HUDEP-2 (cell line): ENCODE data around the gene APMAP.

Experiments used
- DNase-seq, 76 experiments: peaks; one replicate each; lab custom pipeline; 2025; ENCODE audit not compliant: unreplicated experiment in 76 of 76; lab: John Stamatoyannopoulos, UW

The APMAP gene

DNA sequence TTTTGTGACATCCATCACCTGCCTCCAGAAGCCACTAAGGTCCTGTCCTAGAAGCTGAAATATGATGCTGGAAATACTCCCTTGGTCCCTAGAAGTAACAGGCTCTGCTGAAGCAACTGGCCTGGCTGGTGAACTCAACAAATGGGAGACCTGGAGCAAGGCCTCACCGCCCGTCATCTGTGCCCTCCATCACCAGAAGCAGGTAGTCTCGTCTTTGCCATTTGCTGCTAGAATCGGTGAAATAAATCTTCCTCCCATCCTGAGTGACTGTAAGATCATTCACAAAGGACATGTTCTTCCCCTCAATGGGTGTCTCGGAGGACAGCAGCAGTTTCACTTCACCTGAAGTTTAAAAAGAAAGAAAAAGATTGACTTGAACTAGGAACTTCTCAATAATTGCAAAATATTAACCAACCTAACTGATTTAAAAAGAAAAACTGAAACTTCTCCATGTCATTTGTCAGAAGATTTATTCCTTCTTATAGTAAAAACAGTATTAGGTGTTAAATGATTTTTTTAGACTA is 22.5 kb downstream of the APMAP start:
- DNase-seq = no peak

DNA sequence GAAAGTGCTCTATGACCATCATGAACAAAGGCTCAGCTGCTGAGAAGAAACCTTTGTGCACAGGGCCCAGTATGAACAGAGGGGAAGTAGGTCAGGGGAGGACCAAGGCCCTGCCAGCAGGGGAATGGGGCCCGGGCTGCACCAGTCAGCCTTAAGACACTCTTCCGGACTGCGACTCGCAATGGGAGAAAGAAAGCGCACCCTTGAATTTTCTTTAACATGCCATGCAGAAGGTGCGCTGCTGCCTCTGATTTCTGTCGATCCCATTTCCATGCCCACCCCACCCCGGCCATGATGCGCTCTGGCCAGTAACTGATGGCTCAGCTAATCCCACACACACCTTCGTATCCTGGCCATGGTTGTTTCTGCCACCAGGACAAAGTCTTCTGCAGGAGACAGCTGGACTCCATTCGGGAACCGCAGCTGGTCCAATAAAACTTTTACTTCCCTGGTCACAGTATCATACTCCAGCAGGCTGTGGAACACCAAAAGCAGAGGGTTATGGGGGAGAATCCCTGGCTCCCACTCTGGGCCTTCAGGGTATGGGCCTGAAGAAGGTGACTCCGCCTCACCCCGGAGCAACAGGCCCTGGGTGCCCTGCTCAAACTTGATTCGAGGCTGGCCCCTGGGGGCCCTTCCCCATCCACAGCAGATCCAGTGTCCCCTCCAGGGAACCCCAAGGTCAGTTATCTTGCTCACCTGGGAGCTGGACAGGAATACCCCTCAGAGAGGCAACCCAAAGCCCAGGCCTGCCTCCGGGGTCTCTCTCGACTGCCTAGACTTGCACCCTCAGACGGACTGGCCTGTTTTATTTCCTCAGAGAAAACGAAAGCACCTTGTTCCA is 23.1 kb downstream of the APMAP start:
- no peak for DNase-seq

DNA sequence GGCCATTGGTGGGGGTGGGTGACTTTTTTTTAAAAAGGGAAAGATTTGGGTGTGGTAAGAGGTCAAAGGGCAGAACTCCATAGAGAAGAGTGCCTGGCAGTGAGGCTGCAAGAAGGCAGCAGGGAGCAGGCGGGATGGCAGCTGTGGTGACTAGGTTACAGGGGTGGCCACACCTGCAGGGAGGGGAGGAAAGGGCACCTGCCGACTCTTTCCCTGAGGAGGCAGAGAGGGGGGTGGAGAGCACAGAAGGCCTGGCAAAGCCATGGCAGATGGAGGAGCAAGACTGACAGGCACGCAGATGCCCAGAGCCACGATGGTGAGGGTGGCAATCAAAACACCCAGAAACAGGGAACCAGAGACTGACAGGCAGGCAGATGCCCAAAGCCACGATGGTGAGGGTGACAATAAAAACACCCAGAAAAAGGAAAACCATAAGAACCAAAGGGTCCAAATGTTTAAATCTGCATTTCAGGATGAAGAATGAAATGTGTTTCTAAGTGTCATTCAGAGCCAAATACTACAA is 24.2 kb downstream of the APMAP start:
- DNase-seq = no peak

DNA sequence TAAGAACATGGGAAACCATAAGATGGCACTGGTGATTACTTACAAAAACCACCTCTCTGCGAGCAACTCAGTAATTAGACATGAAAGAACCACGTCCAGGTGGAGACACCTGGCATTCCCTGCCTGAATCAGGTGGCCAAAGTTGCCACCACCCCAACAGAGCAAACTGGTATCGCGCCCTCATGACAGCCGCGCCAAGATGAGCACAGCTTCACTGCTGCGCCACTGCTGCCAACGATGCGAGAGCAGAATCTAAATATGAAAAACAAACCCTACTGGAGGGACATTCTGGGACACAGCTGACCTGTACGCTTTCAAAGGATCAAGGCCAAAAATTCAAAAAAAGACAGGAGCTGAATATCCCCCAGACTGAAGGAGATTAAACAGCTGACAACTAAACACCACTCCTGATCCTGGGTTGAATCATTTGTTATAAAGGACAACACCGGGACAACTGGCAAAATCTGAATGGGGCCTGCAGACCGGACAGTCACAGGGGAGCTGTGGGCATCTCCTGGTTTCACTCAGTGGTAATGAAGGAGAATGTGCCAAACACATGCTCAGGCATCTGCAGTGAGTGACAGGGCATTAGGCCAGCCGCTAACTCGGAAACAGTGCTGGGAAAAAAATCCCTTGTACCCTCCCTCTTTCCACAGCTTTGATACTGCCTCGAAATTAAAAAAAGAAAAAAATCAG is 26.1 kb downstream of the APMAP start:
- no peak for DNase-seq

DNA sequence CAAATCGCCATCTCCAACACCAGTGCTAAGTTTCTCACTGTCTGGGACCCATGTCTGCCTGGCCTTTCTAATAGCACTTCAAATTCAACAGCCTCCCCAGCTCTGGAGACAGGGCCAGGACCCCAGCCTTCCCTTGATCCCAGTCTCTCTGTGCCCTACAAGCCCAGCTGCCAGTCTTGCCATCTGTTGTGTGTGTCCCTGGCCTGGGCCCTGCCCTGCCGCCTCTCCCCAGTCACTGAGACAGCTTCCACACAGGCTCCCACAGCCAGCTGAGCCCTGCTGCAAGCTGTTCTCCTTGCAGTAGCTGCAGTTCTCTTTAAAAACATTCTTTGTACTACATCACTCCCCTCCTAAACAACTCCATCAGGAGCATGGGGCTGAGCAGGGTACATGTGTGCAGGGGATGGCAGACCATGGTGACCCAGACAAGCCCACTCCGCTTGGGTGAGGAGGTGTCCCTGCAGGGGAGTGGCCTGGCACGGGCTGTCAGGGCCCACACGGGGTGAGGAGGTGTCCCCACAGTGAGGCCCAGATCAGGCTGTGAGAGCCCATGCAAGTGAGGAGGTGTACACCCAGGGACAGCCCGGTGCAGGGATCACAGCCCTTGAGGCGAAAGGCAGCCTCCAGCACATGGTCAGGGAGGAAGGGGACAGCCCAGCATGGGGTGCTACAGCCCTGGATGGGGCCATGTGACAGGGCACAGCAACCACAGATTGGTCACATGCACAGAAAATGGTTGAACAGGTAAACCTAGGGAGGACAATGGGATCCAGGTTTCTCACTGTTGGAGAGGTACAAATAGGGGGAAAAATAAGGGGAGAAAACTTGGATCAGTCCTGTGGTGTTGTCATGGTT is 27.3 kb downstream of the APMAP start:
- DNase-seq = no peak

DNA sequence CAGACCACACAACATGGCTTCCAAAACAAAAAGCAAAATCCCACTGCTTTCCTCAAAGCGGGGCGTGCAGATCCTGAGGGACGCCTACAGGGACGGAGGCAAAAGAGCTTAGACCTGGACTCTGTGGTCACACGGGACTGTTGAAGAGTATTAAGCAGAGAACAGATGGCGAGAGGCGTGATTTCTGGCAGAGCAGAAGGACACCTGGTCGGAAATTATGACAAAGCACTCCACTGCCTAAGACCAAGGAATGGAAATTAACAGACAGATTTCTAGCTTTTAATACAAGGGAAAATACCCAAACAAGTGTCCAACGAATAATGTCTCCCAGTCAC is 28.1 kb downstream of the APMAP start:
- DNase-seq = no peak

DNA sequence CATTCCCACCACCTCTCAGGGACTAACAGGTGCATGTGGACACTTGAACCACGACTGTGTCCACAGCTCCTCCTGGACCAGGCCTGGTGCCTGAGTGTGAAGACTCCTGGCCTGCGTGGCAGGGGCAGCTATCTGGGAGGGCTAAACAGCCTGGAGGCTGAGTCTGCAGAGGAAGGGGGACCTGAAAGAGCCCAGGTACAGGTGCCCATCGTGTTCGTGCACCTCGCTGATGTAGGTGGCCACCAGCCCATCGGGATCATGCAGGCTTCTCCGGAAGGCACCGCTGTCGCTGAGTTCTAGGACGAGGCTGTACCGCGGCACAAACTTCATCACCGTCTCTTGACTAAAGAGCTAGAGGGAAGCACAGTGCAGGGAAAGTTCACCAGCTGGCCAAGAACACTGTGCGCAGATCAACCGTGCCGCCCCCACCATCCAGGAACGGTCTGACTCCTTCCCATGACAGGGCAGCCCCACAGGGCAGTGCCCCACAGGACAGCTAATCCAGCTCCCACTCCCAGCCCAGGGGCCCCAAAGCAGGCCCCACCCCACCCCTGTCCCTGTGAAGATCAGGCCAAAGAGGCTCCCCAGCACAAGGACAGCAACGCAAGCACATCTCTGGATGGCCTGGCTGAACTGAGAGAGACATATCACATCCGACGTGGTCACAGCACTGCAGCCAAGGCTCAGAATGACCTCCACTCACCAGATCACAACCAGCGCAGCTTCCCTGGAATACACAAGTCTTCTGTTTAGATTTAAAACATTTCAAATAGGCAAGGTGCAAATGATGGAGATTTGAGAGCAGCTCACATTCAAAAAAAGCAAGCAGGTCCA is 28.7 kb downstream of the APMAP start:
- DNase-seq = no peak

DNA sequence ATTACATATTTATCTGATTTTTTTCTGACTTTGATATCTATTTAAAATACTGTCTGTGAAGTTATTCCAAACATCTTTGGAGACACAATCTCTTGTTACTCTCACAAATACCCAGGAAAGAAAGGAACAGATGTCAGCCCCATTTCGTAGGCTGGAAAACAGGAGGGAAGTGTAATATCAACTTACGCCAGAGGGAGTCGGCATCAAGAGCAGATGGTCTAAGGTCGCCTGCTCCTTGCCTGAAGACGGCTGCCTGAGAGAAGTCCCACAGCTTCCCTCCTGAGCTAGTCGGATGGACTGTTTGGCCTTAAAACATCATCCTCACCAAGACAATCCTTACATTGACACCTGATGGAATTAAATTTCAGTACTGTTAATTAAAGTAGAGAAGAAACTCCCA is 30.0 kb downstream of the APMAP start:
- DNase-seq = no peak

DNA sequence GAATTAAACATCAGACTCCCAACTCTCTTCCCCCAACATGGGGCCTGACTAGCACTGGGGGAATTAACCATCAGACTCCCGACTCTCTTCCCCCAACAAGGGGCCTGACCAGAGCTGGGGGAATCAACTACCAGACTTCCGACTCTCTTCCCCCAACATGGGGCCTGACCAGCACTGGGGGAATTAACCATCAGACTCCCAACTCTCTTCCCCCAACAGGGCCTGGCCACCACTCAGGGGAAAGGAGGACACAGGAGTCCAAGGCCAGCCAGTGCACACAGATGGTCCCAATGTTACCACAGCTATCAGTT is 30.4 kb downstream of the APMAP start:
- no peak for DNase-seq

DNA sequence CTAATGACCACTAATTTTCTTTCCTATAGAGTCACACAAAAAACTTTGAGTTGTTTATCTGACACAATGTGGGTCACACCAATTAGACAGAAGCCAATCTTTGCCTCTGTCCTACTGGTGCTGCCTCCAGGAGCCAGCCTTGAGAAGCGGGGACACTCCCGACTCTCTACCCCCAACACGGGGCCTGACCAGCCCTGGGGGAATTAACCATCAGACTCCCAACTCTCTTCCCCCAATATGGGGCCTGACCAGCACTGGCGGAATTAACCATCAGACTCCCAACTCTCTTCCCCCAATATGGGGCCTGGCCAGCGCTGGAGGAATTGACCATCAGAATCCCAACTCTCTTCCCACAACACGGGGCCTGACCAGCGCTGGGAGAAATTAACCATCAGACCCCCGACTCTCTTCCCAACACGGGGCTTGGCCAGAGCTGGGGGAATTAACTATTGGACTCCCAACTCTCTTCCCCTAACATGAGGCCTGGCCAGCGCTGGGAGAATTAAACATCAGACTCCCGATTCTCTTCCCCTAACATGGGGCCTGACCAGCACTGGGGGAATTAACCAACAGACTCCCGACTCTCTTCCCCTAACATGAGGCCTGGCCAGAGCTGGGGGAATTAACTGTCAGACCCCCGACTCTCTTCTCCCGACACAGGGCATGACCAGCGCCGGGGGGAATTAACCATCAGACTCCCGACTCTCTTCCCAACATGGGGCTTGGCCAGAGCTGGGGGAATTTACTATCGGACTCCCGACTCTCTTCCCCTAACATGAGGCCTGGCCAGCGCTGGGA is 31.0 kb downstream of the APMAP start:
- DNase-seq = no peak

DNA sequence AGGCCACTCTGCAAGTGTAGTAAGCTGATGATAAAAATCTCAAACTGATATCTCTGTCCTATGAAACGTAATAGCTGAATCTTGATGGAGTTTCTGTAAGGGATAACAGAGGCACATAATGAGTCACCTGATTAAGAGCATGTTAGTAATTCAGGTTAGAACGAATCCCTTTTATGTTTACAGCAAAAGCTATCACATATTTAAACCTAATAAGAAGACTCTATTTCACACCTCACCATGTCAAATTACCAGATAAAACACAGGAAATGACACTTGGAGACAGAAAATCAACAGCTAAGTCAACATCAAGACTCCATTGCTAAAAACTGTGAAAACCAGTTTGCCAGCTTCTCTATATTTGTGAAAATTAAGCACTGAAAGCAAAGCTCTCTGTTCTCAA is 31.7 kb downstream of the APMAP start:
- no peak for DNase-seq

DNA sequence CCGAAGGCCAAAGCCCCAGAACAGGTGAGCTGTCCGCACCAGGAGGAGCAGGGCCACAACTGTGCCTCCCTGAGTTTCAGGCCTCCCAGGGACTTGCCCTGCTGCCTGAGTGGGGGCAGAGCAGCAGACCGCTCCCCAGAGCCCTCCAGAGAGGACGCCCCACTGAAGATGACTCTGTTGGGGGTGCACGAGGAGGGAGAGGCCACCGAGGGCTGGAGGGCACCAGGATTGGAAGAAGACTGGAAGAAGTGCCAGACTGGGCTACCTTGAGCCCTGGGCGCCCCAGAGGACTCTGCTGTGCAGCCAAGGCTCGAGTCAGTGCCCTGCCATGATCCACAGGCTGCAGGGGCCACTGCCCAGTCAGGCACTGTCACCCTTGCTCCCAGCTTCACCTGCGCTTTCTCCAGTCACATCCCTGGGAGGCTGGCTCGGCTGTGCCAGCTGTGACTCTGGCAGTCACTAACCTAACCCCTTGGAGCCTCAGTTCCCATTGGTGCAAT is 32.2 kb downstream of the APMAP start:
- DNase-seq = no peak

DNA sequence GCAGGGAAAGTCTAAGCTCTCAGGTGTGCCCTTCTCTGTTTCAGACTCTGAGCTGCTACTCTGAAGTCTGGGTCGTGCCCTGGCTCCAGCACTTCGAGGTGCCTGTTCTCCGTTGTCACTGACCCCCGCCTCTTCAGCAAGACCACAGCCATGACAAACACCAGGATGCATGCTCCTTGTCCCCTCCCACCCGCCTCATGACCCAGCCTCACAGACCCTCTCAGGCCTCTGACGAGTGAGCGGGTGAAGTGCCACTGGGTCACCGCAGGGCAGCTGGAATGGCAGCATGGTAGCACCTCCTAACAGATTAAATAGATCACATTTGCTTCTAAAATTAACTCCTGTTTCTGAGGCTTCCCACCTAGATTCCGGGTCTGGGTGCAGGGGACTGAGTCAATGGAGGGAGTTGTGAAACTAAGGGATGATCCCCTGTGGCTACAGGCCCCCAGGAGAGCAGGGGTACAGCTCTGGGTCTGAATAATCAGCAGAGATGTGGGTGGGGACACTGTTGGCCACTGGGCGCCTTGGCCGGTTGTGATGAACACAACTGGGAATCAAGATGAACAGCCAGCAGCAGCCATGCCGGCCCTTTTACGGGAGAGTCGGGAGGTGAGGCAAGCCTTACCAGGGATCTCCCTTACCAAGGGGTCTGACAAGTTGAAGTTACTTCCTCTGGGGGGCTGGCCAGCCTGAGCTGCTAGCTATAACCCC is 32.8 kb downstream of the APMAP start:
- DNase-seq = no peak

DNA sequence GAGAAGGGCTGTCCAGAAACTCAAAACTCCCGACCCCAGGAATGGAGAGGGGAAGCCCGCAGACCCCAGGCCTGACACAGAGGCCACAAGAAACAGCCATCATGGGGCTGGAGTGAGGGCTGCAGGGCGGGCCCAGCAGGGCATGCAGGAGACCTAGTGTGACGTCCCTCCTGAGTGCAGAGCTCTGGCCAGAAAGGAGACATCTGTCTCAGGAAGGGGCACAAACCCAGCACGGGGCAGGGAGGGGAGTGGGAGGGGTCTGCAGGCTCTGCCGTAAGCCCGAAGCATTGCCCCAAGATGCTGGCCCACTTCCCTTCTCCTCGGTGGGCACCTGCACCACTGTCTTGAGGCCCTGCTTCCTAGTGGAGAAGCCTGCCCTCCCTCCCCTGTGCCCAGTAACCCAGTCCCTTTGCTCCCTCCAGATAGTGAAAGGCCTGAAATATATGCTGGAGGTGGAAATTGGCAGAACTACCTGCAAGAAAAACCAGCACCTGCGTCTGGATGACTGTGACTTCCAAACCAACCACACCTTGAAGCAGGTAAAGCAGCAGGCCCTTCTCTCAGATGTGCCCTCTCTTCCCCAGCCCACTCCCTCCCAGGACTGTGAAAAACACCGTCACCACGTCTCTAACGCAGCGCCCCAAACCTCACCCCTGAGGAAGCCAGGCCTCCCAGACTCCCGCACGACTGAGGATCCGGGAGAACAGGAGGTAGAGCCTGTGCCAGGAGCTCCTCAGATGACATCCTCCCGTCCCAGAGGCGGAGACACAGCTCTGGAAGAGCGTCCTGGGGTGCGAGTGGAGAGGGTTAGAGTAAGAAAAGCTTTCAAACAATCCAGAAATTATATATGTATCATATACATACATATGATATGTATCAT is 33.8 kb downstream of the APMAP start:
- DNase-seq = no peak

DNA sequence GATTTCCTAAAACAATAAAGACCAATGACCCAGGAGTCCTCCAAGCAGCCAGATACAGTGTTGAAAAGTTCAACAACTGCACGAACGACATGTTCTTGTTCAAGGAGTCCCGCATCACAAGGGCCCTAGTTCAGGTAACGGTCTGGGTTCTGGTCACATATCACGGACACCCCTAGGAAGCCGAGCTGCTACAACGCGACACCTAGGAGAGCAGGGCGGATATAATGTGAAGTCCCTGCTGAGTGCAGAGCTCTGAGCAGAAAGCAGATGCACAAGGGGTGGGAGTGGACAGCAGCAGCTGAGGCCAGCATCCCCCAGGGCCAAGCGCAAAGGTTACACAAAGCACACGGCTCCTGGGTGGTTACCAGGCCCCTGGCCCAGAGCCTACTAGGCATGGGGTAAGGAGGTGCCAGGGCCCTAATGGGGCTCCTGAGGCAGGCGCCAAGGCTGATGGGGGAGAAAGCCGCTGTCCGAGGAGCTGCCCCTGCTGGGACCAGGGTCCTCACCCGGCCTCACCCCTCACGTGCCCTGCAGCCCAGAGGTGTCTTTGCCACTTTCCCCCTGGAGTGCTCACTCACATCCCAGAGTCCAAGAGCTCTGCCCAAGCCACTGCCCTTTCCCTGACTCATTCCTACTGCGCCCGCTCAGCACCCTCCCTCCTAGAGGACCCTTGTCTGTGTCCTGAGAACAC is 35.1 kb downstream of the APMAP start:
- no peak for DNase-seq

DNA sequence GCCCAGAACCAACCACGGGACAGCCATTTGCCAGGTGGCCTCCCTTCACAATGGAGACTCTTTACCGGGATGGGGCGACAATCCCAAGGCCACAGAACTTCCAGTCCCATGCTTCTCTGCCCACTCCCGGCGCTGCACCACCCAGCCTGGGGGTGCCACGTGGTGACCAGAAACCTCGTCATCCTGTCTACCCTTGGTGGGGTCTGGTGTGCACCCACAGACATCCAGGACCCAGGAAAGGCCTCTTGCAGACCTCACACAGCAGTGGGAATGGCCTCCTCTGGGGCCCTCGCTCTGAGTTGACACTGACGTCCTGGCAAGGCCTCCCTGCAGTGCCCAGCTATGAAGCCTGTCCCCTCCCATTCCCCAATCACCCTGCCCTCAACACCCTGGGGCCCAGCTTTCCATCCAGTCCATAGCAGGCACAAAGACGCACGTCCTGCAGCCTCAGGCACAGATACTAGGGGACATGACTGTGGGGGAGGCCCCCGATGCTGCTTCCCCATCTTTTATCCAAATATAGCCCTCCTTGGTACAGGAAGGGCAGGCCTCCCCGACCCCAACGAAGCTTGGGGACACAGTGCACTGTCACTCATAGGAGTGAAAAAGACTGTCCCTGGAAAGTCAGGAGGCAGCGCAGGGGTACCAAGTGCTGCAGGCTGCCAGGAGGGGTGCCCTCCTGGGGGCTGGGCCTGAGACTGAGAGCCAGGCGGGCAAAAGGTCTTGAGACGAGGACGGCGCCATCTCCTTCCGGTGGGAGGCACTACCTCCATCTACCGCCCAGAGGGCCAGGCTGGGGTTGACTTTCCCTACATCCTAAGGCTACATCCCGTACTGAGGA is 36.3 kb downstream of the APMAP start:
- no peak for DNase-seq
